Prostate gland (tissue), 2 donors: ENCODE measurements around the gene ABCB8. TPM values are rescaled to one million over a fixed set of nuclear protein-coding genes. Genes with fewer than 3 reads are reported as not detected.
A peak's percentile ranks its signal among the peaks of the same experiment; 100 is the strongest.

Experiments
- DNase-seq: peaks from one replicate; pipeline ENCODE4 v3.0.0-alpha.2; 2019; ENCODE audit warnings: low spot score
- H3K27ac ChIP-seq, 2 donors: fragments of 200-600 bp; sonication (generic); 2 replicates each; pipeline ENCODE4 v1.5.1; 2017 to 2019
- H3K27me3 ChIP-seq: fragments of 200-600 bp; sonication (generic); replicated peaks from 2 replicates; pipeline ENCODE4 v1.5.1; 2019; ENCODE audit not compliant: insufficient read depth
- H3K36me3 ChIP-seq, 2 donors: fragments of 200-600 bp; sonication (generic); 1 replicate in 1 of 2; 2 replicates in 1 of 2; pipeline versions ENCODE4 v1.5.1 to v1.8.1; 2017 to 2019
- H3K4me1 ChIP-seq: fragments of 200-600 bp; sonication (generic); replicated peaks from 2 replicates; pipeline ENCODE4 v1.5.1; 2019
- H3K4me3 ChIP-seq, 2 donors: fragments of 200-600 bp; sonication (generic); 2 replicates each; pipeline ENCODE4 v1.5.1; 2017 to 2019
- H3K9me3 ChIP-seq: fragments of 200-600 bp; sonication (generic); 2 replicates; pipeline ENCODE4 v1.5.1; 2017
- CTCF ChIP-seq, 4 experiments: fragments of 200-600 bp in 2 of 4; fragments of 450-650 bp in 2 of 4; sonication (generic) in 2 of 4; IDR thresholded peaks; 1 replicate in 3 of 4; 2 replicates in 1 of 4; pipeline ENCODE4 v1.5.1; 2016 to 2019; ENCODE audit warnings: antibody characterized with exemption in 4 of 4, mild to moderate bottlenecking in 2 of 4, moderate library complexity in 2 of 4
- POLR2A ChIP-seq: fragments of 450-650 bp; IDR thresholded peaks from one replicate; pipeline ENCODE4 v1.6.1; 2016; ENCODE audit warnings: antibody characterized with exemption, mild to moderate bottlenecking
- POLR2AphosphoS5 ChIP-seq: sonication (generic); formaldehyde crosslinking; IDR thresholded peaks from one replicate; pipeline ENCODE4 v1.6.1; 2017; ENCODE audit warnings: antibody characterized with exemption
- WGBS: methylation state at CpG from one replicate; pipeline ENCODE4 v1.1.5; 2018; 5-methylcytosine and 5-hydroxymethylcytosine counted together
- intact Hi-C: fragments of 100-400 bp; cut with DNase I; formaldehyde crosslinking; loops from one replicate; pipeline ENCODE4 v1.14.2; 2022
- total RNA-seq, 2 donors: library from RNA; depleted of rRNA; stranded (reverse); fragments of >200 nt; gene quantifications; one replicate each; pipeline ENCODE4 v1.1.0, GENCODE V29; 2016

ABCB8 gene
- total RNA-seq, 2 donors from 2014 or later = 26.4 to 50.6 TPM

GRCh38 chr7:151060416-151061212 lies 32.4 kb downstream of the ABCB8 start:
- intact Hi-C loops = loop anchor here (5.0 kb wide), 1 partner anchor 52 kb away; no protein-coding TSS in a partner anchor
- DNase-seq = no peak

GRCh38 chr7:151061213-151062110 lies 33.2 kb downstream of the ABCB8 start:
- Histone ChIP-seq H3K4me3 (peak overlapping the region in 1 of 2 donors; percentile 59), H3K4me1 (peaks cover 29% of the 10 kb centered on the region)

More at GRCh38 chr7:151060416-151061212, 32.4 kb downstream of the ABCB8 start:
- Histone ChIP-seq H3K36me3 (peaks cover 9 to 13% of the 10 kb centered on the region in 2 donors), H3K4me3 (peak overlapping the region; percentile 59 to 62), H3K27me3 (no peaks in the 10 kb centered on the region), H3K27ac (peak overlapping the region; percentile 93 to 97), H3K9me3 (no peaks in the 10 kb centered on the region), H3K4me1 (peaks cover 29% of the 10 kb centered on the region)
- WGBS = 9% methylated on average over 21 of the region's 21 CpGs
- TF ChIP-seq CTCF (IDR thresholded peaks at IDR 0.05) (no peak), POLR2AphosphoS5 (peak; percentile 14)

GRCh38 chr7:151062111-151062398 lies 33.8 kb downstream of the ABCB8 start:
- Histone ChIP-seq H3K4me1 (peaks cover 24% of the 10 kb centered on the region), H3K27ac (no peak overlapping the region), H3K9me3 (no peaks in the 10 kb centered on the region), H3K27me3 (no peaks in the 10 kb centered on the region), H3K4me3 (no peak overlapping the region), H3K36me3 (peaks cover 11 to 13% of the 10 kb centered on the region in 2 donors)
- no peak for DNase-seq
- intact Hi-C loops = loop anchor here (5.0 kb wide), 1 partner anchor 50 kb away; no protein-coding TSS in a partner anchor
- TF ChIP-seq CTCF (IDR thresholded peaks at IDR 0.05) (no peak), POLR2AphosphoS5 (no peak), POLR2A (no peak)
- WGBS = 69% methylated on average over 10 of the region's 11 CpGs

More at GRCh38 chr7:151061213-151062110, 33.2 kb downstream of the ABCB8 start:
- Histone ChIP-seq H3K27me3 (no peaks in the 10 kb centered on the region), H3K9me3 (no peaks in the 10 kb centered on the region), H3K36me3 (peaks cover 9 to 13% of the 10 kb centered on the region in 2 donors), H3K27ac (no peak overlapping the region)
- intact Hi-C loops = loop anchor here (5.0 kb wide), 1 partner anchor 51 kb away; no protein-coding TSS in a partner anchor
- DNase-seq = no peak
- WGBS = 53% methylated on average over 33 of the region's 33 CpGs
- TF ChIP-seq CTCF (IDR thresholded peaks at IDR 0.05) (no peak), POLR2AphosphoS5 (no peak), POLR2A (no peak)

GRCh38 chr7:151062399-151063211 lies 34.4 kb downstream of the ABCB8 start:
- no peaks in the 10 kb centered on the region for H3K9me3 ChIP-seq
- TF ChIP-seq CTCF (IDR thresholded peaks at IDR 0.05) = no peak
- DNase-seq = no peak
- intact Hi-C loops = loop anchor here (5.0 kb wide), 1 partner anchor 50 kb away; no protein-coding TSS in a partner anchor
- H3K27me3 ChIP-seq = no peaks in the 10 kb centered on the region
- H3K36me3 ChIP-seq = peaks cover 13 to 16% of the 10 kb centered on the region in 2 donors
- H3K4me3 ChIP-seq = no peak overlapping the region
- 39% methylated on average over 43 of the region's 43 CpGs for WGBS
- H3K4me1 ChIP-seq = peaks cover 21% of the 10 kb centered on the region
- peak overlapping the region in 1 of 2 donors; percentile 22 for H3K27ac ChIP-seq
